Measurements from ENCODE around the gene TMEM44. TPM values are rescaled to one million over a fixed set of nuclear protein-coding genes. Genes with fewer than 3 reads are reported as not detected.

TMEM44 gene
- total and polyA plus RNA-seq, 2 of the 4 experiments (the other 2 are of a cell fraction), result 9.7 to 24.2 TPM

GRCh38 chr3:194658477-194659242 is 25.4 kb upstream of the TMEM44 start:
- Histone ChIP-seq H3K4me3 (ENCODE audit: insufficient read depth, low read depth, low read length) (no peak overlapping the region), H3K9ac (ENCODE audit: low read depth, low read length) (no peak overlapping the region), H4K8ac (ENCODE audit: low read depth in 2 of 2, low read length in 2 of 2) (no peak overlapping the region), H2AK9ac (replicated peaks; ENCODE audit: low read depth, low read length, poor library complexity) (no peak overlapping the region), H2AK5ac (ENCODE audit: low read depth, low read length) (no peak overlapping the region), H2BK15ac (ENCODE audit: low read depth, low read length) (no peak overlapping the region), H3K9me3 (ENCODE audit: control insufficient read depth, insufficient read depth, low read length) (no peaks in the 10 kb centered on the region), H4K20me1 (ENCODE audit: insufficient read depth, low read length) (no peaks in the 10 kb centered on the region), H3K14ac (replicated peaks; ENCODE audit: low read depth, low read length) (no peak overlapping the region), H2AFZ (replicated peaks; ENCODE audit: low read length, poor library complexity) (no peak overlapping the region), H2BK5ac (ENCODE audit: low read depth, low read length, poor library complexity, severe bottlenecking) (no peak overlapping the region), H3K56ac (ENCODE audit: extremely low read depth, insufficient read depth, low read length) (no peak overlapping the region), H3K4ac (ENCODE audit: low read depth, low read length) (no peak overlapping the region), H2BK20ac (ENCODE audit: low read depth, low read length) (no peak overlapping the region), H3K18ac (ENCODE audit: low read depth, low read length) (no peak overlapping the region), H3K4me2 (ENCODE audit: low read depth, low read length) (no peak overlapping the region), H3K4me1 (ENCODE audit: control insufficient read depth, insufficient read depth, low read length) (no peaks in the 10 kb centered on the region; the same call in 1 of the 2 replicates), H2BK120ac (ENCODE audit: low read depth, low read length) (no peak overlapping the region), H3K27me3 (ENCODE audit: control insufficient read depth, insufficient read depth, low read length) (no peaks in the 10 kb centered on the region), H4K5ac (ENCODE audit: low read depth, low read length) (no peak overlapping the region), H3K27ac (ENCODE audit: insufficient read depth, low read length) (no peak overlapping the region; the same call in 1 of the 2 replicates), H3K23ac (ENCODE audit: low read depth, low read length) (no peak overlapping the region), H3K36me3 (ENCODE audit: control insufficient read depth, insufficient read depth, low read length) (peaks cover 19% of the 10 kb centered on the region), H4K91ac (ENCODE audit: insufficient read depth, low read depth, low read length) (no peak overlapping the region), H3K9me1 (ENCODE audit: insufficient read depth, low read length) (no peaks in the 10 kb centered on the region), H3K79me1 (ENCODE audit: low read depth in 1 of 2, low read length in 2 of 2) (peaks cover 7 to 14% of the 10 kb centered on the region in 2 experiments; a peak in 2 of 4 replicates)
- in situ Hi-C loops (cut with MboI; ENCODE audit: low sequenced_read_pairs) (no loop called here), intact Hi-C loops (cut with micrococcal nuclease) (no loop called here), dilution Hi-C loops (cut with HindIII; ENCODE audit: low sequenced_read_pairs, unreplicated experiment) (no loop called here)
- BruUV-seq (replicated peaks), result no TSS peak
- 89% methylated on average over 3 of the region's 5 CpGs; no CpG with 5 or more reads in 1 of the 2 experiments for WGBS, 2 experiments (ENCODE audit: extremely low coverage in 2 of 2, insufficient read length in 1 of 2)
- no peak for DNase-seq
- CTCF ChIA-PET, result interaction anchor here (0.5 kb wide), 1 partner anchor 616 kb away, joined by 9 read pairs; no protein-coding TSS in a partner anchor
- POLR2A ChIA-PET (ENCODE audit: unreplicated experiment), result no interaction called here
- no peak for ATAC-seq (ENCODE audit: low read depth)
- no peak for TF ChIP-seq POLR2A (IDR thresholded peaks at IDR 0.05; ENCODE audit: low read depth, low read length)
- no peak for TF ChIP-seq CTCF (conservative IDR thresholded peaks at IDR 0.05; ENCODE audit: low read depth, low read length)
- TF ChIP-seq SMC3 (IDR thresholded peaks at IDR 0.05; ENCODE audit: low read depth, low read length), result no peak
- TF ChIP-seq RAD21 (IDR thresholded peaks at IDR 0.05; ENCODE audit: low read length), result no peak
- no peak for TF ChIP-seq ELK1 (IDR thresholded peaks at IDR 0.05; ENCODE audit: borderline replicate concordance, low read depth, low read length)
- TF ChIP-seq RFX5 (IDR thresholded peaks at IDR 0.05; ENCODE audit: low read depth, low read length), result no peak
- TF ChIP-seq RCOR1 (IDR thresholded peaks at IDR 0.05; ENCODE audit: insufficient replicate concordance, low read length), result no peak
- no peak for TF ChIP-seq MXI1 (IDR thresholded peaks at IDR 0.05; ENCODE audit: borderline replicate concordance, low read depth, low read length)
- TF ChIP-seq FOS (IDR thresholded peaks at IDR 0.05; ENCODE audit: low read depth, low read length), result no peak
- no peak for TF ChIP-seq USF2 (IDR thresholded peaks at IDR 0.05; ENCODE audit: low read depth, low read length)
- no peak for TF ChIP-seq BHLHE40 (IDR thresholded peaks at IDR 0.05; ENCODE audit: low read depth, low read length)
- TF ChIP-seq CHD1 (IDR thresholded peaks at IDR 0.05; ENCODE audit: low read depth, low read length), result no peak
- TF ChIP-seq MAFK (IDR thresholded peaks at IDR 0.05; ENCODE audit: low read depth, low read length), result no peak
- no peak for TF ChIP-seq CEBPB (IDR thresholded peaks at IDR 0.05; ENCODE audit: low read depth, low read length)
- TF ChIP-seq MAZ (IDR thresholded peaks at IDR 0.05; ENCODE audit: borderline replicate concordance, low read depth, low read length), result no peak
